LNCaP clone FGC (cell line): Measurements from ENCODE around the gene SLC1A3.

Experiments
- DNase-seq: peaks from one replicate; pipeline ENCODE4 v3.0.0-alpha.2; 2011; ENCODE audit warnings: low read depth
- H3K4me3 ChIP-seq: 2 replicates; pipeline ENCODE4 v1.5.1; 2011; ENCODE audit warnings: mild to moderate bottlenecking, low read depth, low read length, control low read depth
- CTCF ChIP-seq: IDR thresholded peaks from 2 replicates; pipeline ENCODE4 v1.5.1; 2012; ENCODE audit warnings: mild to moderate bottlenecking; ENCODE audit not compliant: control insufficient read depth, insufficient read depth; ENCODE audit errors: extremely low read depth

Gene SLC1A3

GRCh38 chr5:36726767-36727166 is 120.4 kb downstream of the SLC1A3 start:
- H3K4me3 ChIP-seq, result no peak overlapping the region
- no peak for DNase-seq
- TF ChIP-seq CTCF, result no peak

GRCh38 chr5:36728697-36729543 is 122.5 kb downstream of the SLC1A3 start:
- H3K4me3 ChIP-seq, result no peak overlapping the region
- TF ChIP-seq CTCF, result peak; percentile 68
- no peak for DNase-seq

GRCh38 chr5:36730537-36731216 is 124.3 kb downstream of the SLC1A3 start:
- no peak overlapping the region for H3K4me3 ChIP-seq
- DNase-seq, result no peak
- no peak for TF ChIP-seq CTCF

GRCh38 chr5:36733183-36733582 is 126.8 kb downstream of the SLC1A3 start:
- TF ChIP-seq CTCF, result no peak
- no peak for DNase-seq
- no peak overlapping the region for H3K4me3 ChIP-seq

- TF ChIP-seq CTCF, result peak; percentile 73
- DNase-seq, result no peak
- no peak overlapping the region for H3K4me3 ChIP-seq
Observed at GRCh38 chr5:36734422-36734821, 128.0 kb downstream of the SLC1A3 start.

GRCh38 chr5:36735891-36736290 is 129.5 kb downstream of the SLC1A3 start:
- no peak overlapping the region for H3K4me3 ChIP-seq
- no peak for TF ChIP-seq CTCF
- DNase-seq, result no peak
